K562 (cell line): Measurements from ENCODE around the gene CDH12. TPM values are rescaled to one million over a fixed set of nuclear protein-coding genes. Genes with fewer than 3 reads are reported as not detected.

Experiments used
- ATAC-seq: fragments of 200-7000 bp; cut with Tn5 transposase; 3 replicates; pipeline ENCODE4 v1.9.1; 2020; ENCODE audit warnings: moderate library complexity
- BruUV-seq: library from RNA; stranded (reverse); fragments of 400-500 nt; replicated peaks from 2 replicates; lab custom pipeline; 2021; lab: Mats Ljungman, UMichigan
- CTCF ChIA-PET: fragments of 300-600 bp; formaldehyde crosslinking; extraction: SDS; loops from one replicate; lab custom pipeline; 2021; ENCODE audit warnings: low intra/inter-chr PET ratio; lab: Yijun Ruan, JAX
- POLR2A ChIA-PET: fragments of 300-600, 350-650 bp; sonication (Branson Sonifier 250); formaldehyde crosslinking; extraction: SDS; loops from one replicate; lab custom pipeline; 2021; ENCODE audit warnings: antibody characterized with exemption, inconsistent platforms; lab: Yijun Ruan, JAX
- DNase-seq, 4 experiments: peaks; one replicate each; pipeline versions ENCODE4 v3.0.0 to v3.0.0-alpha.2; 2011 to 2018; ENCODE audit warnings: low spot score in 3 of 4, mixed read lengths in 3 of 4; ENCODE audit errors: extremely low read depth in 1 of 4
- FAIRE-seq: peaks from 2 replicates; lab custom pipeline; 2011; peaks lifted over from hg19 to GRCh38; lab: Jason Lieb, UNC
- H2AFZ ChIP-seq: 2 replicates; pipeline ENCODE4 v1.6.0; 2011; ENCODE audit warnings: low read depth, low read length, control low read depth, inconsistent platforms
- H3K27ac ChIP-seq: fragments of 200-600 bp; 3 replicates; pipeline ENCODE4 v1.8.0; 2011; ENCODE audit warnings: low read depth, mild to moderate bottlenecking, control low read depth, inconsistent platforms, low read length, moderate library complexity, mixed read lengths; ENCODE audit errors: extremely low read depth
- H3K27me3 ChIP-seq, 2 experiments: fragments of 300-600 bp in 1 of 2; 2 replicates in 1 of 2; 3 replicates in 1 of 2; pipeline versions ENCODE4 v1.6.0 to v1.8.0; 2011; ENCODE audit warnings: inconsistent platforms in 2 of 2, low read length in 2 of 2, mild to moderate bottlenecking in 1 of 2, mixed read lengths in 1 of 2, moderate library complexity in 1 of 2; ENCODE audit not compliant: control insufficient read depth in 2 of 2, insufficient read depth in 2 of 2
- H3K36me3 ChIP-seq: fragments of 300-600 bp; 3 replicates; pipeline ENCODE4 v1.8.0; 2011; ENCODE audit warnings: mild to moderate bottlenecking, low read length, inconsistent platforms; ENCODE audit not compliant: control insufficient read depth, insufficient read depth
- H3K4me1 ChIP-seq, 2 experiments: fragments of 200-600 bp in 1 of 2; replicated peaks in 1 of 2; 2 replicates in 1 of 2; 3 replicates in 1 of 2; pipeline versions ENCODE4 v1.5.1 to v1.8.0; 2011; ENCODE audit warnings: inconsistent platforms in 2 of 2, low read length in 2 of 2, mild to moderate bottlenecking in 1 of 2, mixed read lengths in 1 of 2, moderate library complexity in 1 of 2; ENCODE audit not compliant: control insufficient read depth in 2 of 2, insufficient read depth in 2 of 2
- H3K4me2 ChIP-seq: 2 replicates; pipeline ENCODE4 v1.6.1; 2011; ENCODE audit warnings: low read length, control low read depth, inconsistent platforms, mixed read lengths; ENCODE audit not compliant: insufficient read depth
- H3K4me3 ChIP-seq: fragments of 200-600 bp; sonication (generic), shearing (Covaris generic); 2 replicates; pipeline ENCODE4 v1.5.1; 2016; ENCODE audit warnings: control low read depth, inconsistent platforms
- H3K79me2 ChIP-seq: fragments of 200-600 bp; 3 replicates; pipeline ENCODE4 v1.8.0; 2011; ENCODE audit warnings: low read length, inconsistent platforms; ENCODE audit not compliant: control insufficient read depth, insufficient read depth
- H3K9ac ChIP-seq, 2 experiments: 2 replicates each; pipeline versions ENCODE4 v1.6.0 to v1.6.1; 2011; ENCODE audit warnings: low read depth in 2 of 2, low read length in 2 of 2, control low read depth in 1 of 2, inconsistent platforms in 1 of 2, mild to moderate bottlenecking in 1 of 2, mixed read lengths in 1 of 2; ENCODE audit not compliant: insufficient read depth in 1 of 2
- H3K9me1 ChIP-seq: one replicate; pipeline ENCODE4 v1.6.0; 2011; ENCODE audit warnings: inconsistent platforms, mild to moderate bottlenecking, low read length, moderate library complexity; ENCODE audit not compliant: control insufficient read depth, insufficient read depth
- H3K9me3 ChIP-seq: replicated peaks from 2 replicates; pipeline ENCODE4 v1.5.1; 2011; ENCODE audit warnings: low read depth, low read length, inconsistent platforms; ENCODE audit not compliant: control insufficient read depth, insufficient read depth
- H4K20me1 ChIP-seq: replicated peaks from 2 replicates; pipeline ENCODE4 v1.6.1; 2011; ENCODE audit warnings: low read length, inconsistent platforms, mixed read lengths; ENCODE audit not compliant: control insufficient read depth, insufficient read depth
- BRCA1 ChIP-seq, 2 experiments: fragments of 450-650 bp in 1 of 2; sonication (generic) in 1 of 2; formaldehyde crosslinking in 1 of 2; IDR thresholded peaks; 2 replicates each; pipeline versions ENCODE4 v1.5.0 to v1.6.1; 2017 to 2020; ENCODE audit warnings: mild to moderate bottlenecking in 1 of 2, missing genetic modification reagents in 1 of 2
- CBX8 ChIP-seq: fragments of 200-600 bp; sonication (generic); IDR thresholded peaks from 2 replicates; pipeline ENCODE4 v1.6.1; 2012; ENCODE audit warnings: borderline replicate concordance, mixed run types, low read depth, mild to moderate bottlenecking, moderate library complexity, mixed read lengths, low read length, control low read depth, inconsistent platforms; ENCODE audit not compliant: poor library complexity, severe bottlenecking; ENCODE audit errors: extremely low read depth
- CGGBP1 ChIP-seq: fragments of 250-450 bp; sonication (Bioruptor Pico); IDR thresholded peaks from 2 replicates; pipeline ENCODE4 v1.9.0; 2021; ENCODE audit warnings: mild to moderate bottlenecking
- CREB1 ChIP-seq, 2 experiments: sonication (generic) in 1 of 2; formaldehyde crosslinking in 1 of 2; IDR thresholded peaks; 2 replicates each; pipeline versions ENCODE4 v1.6.1 to v1.8.0; 2012 to 2022; ENCODE audit warnings: inconsistent platforms in 1 of 2, mild to moderate bottlenecking in 1 of 2, missing genetic modification reagents in 1 of 2, moderate library complexity in 1 of 2
- GMEB1 ChIP-seq: fragments of 250-450 bp; sonication (Bioruptor Pico); IDR thresholded peaks from 2 replicates; pipeline ENCODE4 v1.4.0; 2020; ENCODE audit warnings: mild to moderate bottlenecking
- GTF2E2 ChIP-seq: fragments of 200-800 bp; sonication (Bioruptor generic); IDR thresholded peaks from 2 replicates; pipeline ENCODE4 v1.6.1; 2016; ENCODE audit warnings: missing genetic modification characterization, missing compliant biosample characterization
- KDM1A ChIP-seq, 2 experiments: fragments of 450-650 bp; IDR thresholded peaks; 2 replicates each; pipeline ENCODE4 v1.6.1; 2016; ENCODE audit warnings: mild to moderate bottlenecking in 2 of 2
- KLF6 ChIP-seq: fragments of 250-450 bp; sonication (Bioruptor Pico); IDR thresholded peaks from 2 replicates; pipeline ENCODE4 v1.4.0; 2020; ENCODE audit warnings: mild to moderate bottlenecking, moderate library complexity, borderline replicate concordance
- RAD21 ChIP-seq, 2 experiments: fragments of 250-450 bp in 1 of 2; fragments of 450-650 bp in 1 of 2; sonication (Bioruptor Pico) in 1 of 2; formaldehyde crosslinking in 1 of 2; IDR thresholded peaks in 1 of 2; conservative IDR thresholded peaks in 1 of 2; 2 replicates each; pipeline versions ENCODE4 v1.4.0 to v1.8.0; 2020 to 2022; ENCODE audit warnings: mild to moderate bottlenecking in 2 of 2, moderate library complexity in 1 of 2
- RBM17 ChIP-seq: fragments of 200-400 bp; formaldehyde crosslinking; IDR thresholded peaks from 2 replicates; pipeline ENCODE4 v1.6.1; 2017; ENCODE audit warnings: low read depth, mild to moderate bottlenecking, low read length, borderline replicate concordance
- RCOR1 ChIP-seq, 2 experiments: IDR thresholded peaks; 2 replicates each; pipeline ENCODE4 v1.6.1; 2012; ENCODE audit warnings: low read depth in 2 of 2, low read length in 2 of 2, borderline replicate concordance in 1 of 2, improper control_type of control experiment in 1 of 2
- U2AF2 ChIP-seq: fragments of 200-400 bp; formaldehyde crosslinking; optimal IDR thresholded peaks from 2 replicates; pipeline ENCODE3; 2017; ENCODE audit warnings: low read depth, mild to moderate bottlenecking, low read length
- ZNF140 ChIP-seq: fragments of 250-450 bp; sonication (Bioruptor Pico); IDR thresholded peaks from 2 replicates; pipeline ENCODE4 v1.8.0; 2021; ENCODE audit warnings: moderate library complexity, mild to moderate bottlenecking, inconsistent platforms
- ZNF277 ChIP-seq: fragments of 250-450 bp; sonication (Bioruptor Pico); IDR thresholded peaks from 2 replicates; pipeline ENCODE4 v1.8.0; 2022; ENCODE audit warnings: inconsistent platforms, mild to moderate bottlenecking, moderate library complexity, borderline replicate concordance
- ZNF398 ChIP-seq: fragments of 250-450 bp; sonication (Bioruptor Pico); IDR thresholded peaks from 2 replicates; pipeline ENCODE4 v1.8.0; 2021; ENCODE audit warnings: moderate library complexity, mild to moderate bottlenecking, inconsistent platforms
- WGBS: fragments of 100-300 bp; shearing (Covaris generic); methylation state at CpG from one replicate; pipeline ENCODE4 v1.1.6; 2016; ENCODE audit warnings: low coverage, mixed read lengths; ENCODE audit not compliant: insufficient coverage; ENCODE audit errors: missing lambda C conversion rate; 5-methylcytosine and 5-hydroxymethylcytosine counted together
- in situ Hi-C: fragments of 300-500 bp; cut with MboI; formaldehyde crosslinking; loops from 4 replicates; pipeline ENCODE4 v1.15.0; 2018; ENCODE audit warnings: inconsistent platforms, mixed read lengths
- intact Hi-C: fragments of 100-400 bp; cut with micrococcal nuclease; formaldehyde crosslinking; loops from 2 replicates; pipeline ENCODE4 v1.14.2; 2022
- polyA plus RNA-seq, 8 experiments: library from polyadenylated mRNA; depleted of rRNA in 4 of 8; stranded (reverse) in 5 of 8; unstranded in 3 of 8; fragments of >200 nt; fragmentation: Nextera tagmentation in 2 of 8; fragmentation: Illumina TruSeq in 1 of 8; extraction: Ambion mirVana in 2 of 8; extraction: Trizol in 1 of 8; gene quantifications; 2 replicates each; pipeline versions ENCODE4 v1.2.1 to v1.2.3, GENCODE V29; 2011 to 2014; ENCODE audit warnings: inconsistent platforms in 1 of 8, missing spikeins in 1 of 8
- total RNA-seq, 7 experiments: library from RNA; depleted of rRNA in 6 of 7; stranded (reverse); fragments of >200 nt in 6 of 7; fragmentation: Illumina TruSeq in 2 of 7; extraction: Trizol in 2 of 7; gene quantifications; 2 replicates each; pipeline versions ENCODE4 v1.2.1 to v1.2.3, GENCODE V29; 2011 to 2021; ENCODE audit warnings: low replicate concordance in 1 of 7

Gene CDH12
- total and polyA plus RNA-seq, 9 of the 15 experiments (the other 6 are each of a cell fraction or from before 2014, with no cell fraction given), result 0.03 to 1.7 (median 0.37) TPM

GRCh38 chr5:21711866-21712758 is 1141.0 kb downstream of the CDH12 start:
- intact Hi-C loops, result no loop called here
- TF ChIP-seq KLF6 (no peak), ZNF140 (no peak), RAD21 (CRISPR knock-in tag; conservative IDR thresholded peaks at IDR 0.05 in 1 of 2, IDR thresholded peaks at IDR 0.05 in 1 of 2) (no peak), GTF2E2 (tag) (no peak), BRCA1 (IDR thresholded peaks at IDR 0.05) (no peak), BRCA1 (CRISPR knock-in tag; IDR thresholded peaks at IDR 0.05) (no peak), CREB1 (IDR thresholded peaks at IDR 0.05) (no peak), CREB1 (CRISPR knock-in tag; IDR thresholded peaks at IDR 0.05) (no peak), GMEB1 (CRISPR knock-in tag) (no peak), ZNF398 (CRISPR knock-in tag) (no peak), CGGBP1 (no peak), RBM17 (no peak), U2AF2 (no peak), ZNF277 (CRISPR knock-in tag) (no peak), CBX8 (no peak), RCOR1 (IDR thresholded peaks at IDR 0.05; ENCODE audit: borderline replicate concordance in 1 of 2, low read depth in 2 of 2, low read length in 2 of 2) (no peak), KDM1A (IDR thresholded peaks at IDR 0.05) (no peak)

More at GRCh38 chr5:21711866-21712758, 1141.0 kb downstream of the CDH12 start:
- POLR2A ChIA-PET, result no interaction called here
- Histone ChIP-seq H3K4me1 (no peaks in the 10 kb centered on the region), H3K27me3 (no peaks in the 10 kb centered on the region), H3K9me3 (no peaks in the 10 kb centered on the region), H3K4me2 (no peak overlapping the region), H3K9me1 (no peaks in the 10 kb centered on the region), H4K20me1 (no peaks in the 10 kb centered on the region), H3K9ac (no peak overlapping the region), H3K4me3 (no peak overlapping the region), H3K36me3 (no peaks in the 10 kb centered on the region), H3K79me2 (no peaks in the 10 kb centered on the region), H3K27ac (no peak overlapping the region), H2AFZ (no peak overlapping the region)
- no peak for FAIRE-seq
- in situ Hi-C loops, result no loop called here
- BruUV-seq, result no TSS peak
- DNase-seq, result no peak
- ATAC-seq, result no peak
- WGBS, result 0% methylated on average over 3 of the region's 3 CpGs
- CTCF ChIA-PET, result no interaction called here
